Retinal pigment epithelial cell (primary cell): Measurements from ENCODE around the gene SYTL1.

Source experiments
- DNase-seq: peaks from one replicate; pipeline ENCODE4 v3.0.0-alpha.2; 2010; ENCODE audit warnings: low read depth
- H3K4me3 ChIP-seq: 2 replicates; pipeline ENCODE4 v1.5.1; 2011; ENCODE audit warnings: mild to moderate bottlenecking, low read length, control low read depth, moderate library complexity
- CTCF ChIP-seq: conservative IDR thresholded peaks from 2 replicates; pipeline ENCODE4 v1.5.1; 2011; ENCODE audit warnings: low read depth, low read length, control low read depth, inconsistent platforms

Gene SYTL1

GRCh38 chr1:27318136-27318535 is 23.7 kb upstream of the SYTL1 start:
- no peak for DNase-seq
- H3K4me3 ChIP-seq = no peak overlapping the region
- no peak for TF ChIP-seq CTCF

GRCh38 chr1:27318596-27318995 is 23.2 kb upstream of the SYTL1 start:
- TF ChIP-seq CTCF = no peak
- no peak overlapping the region for H3K4me3 ChIP-seq
- DNase-seq = no peak

DNA sequence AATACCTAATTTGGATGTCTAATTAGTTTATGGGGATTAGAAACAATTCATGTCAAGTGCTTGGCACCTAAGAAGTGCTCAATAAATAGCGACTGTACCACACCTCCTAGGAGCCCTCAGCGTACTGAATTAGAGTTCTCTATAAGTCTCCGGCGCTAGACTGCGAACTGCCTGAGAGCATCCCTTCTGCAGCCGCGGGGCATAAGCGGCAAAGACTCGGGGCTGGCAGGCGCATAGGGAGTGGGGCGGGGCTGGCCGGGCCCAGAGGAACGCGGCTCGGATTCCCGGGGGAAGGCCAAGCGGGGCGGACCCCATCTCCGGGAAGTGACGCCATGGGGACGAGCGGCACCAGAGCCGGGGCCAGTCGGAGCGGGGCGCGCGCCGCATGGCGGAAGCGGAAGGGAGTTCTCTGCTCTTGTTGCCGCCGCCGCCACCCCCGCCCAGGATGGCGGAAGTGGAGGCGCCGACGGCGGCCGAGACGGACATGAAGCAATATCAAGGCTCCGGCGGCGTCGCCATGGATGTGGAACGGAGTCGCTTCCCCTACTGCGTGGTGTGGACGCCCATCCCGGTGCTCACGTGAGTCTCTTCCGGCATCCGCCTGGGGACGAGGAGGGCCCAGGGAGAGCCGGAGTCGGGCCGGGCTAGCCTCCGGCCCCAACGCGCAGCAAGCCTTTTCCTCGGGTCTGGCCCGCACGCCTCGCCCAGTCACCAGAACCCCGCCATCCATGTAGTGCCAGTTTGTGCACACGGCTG is 19.8 kb upstream of the SYTL1 start, which contains the start of gene TMEM222:
TSS of gene TMEM222 (plus strand) at position 351 of the 756 bp plus-strand sequence. CDS start at position 386, 35 bp downstream.
- peak; percentile 85 for DNase-seq
- peak within 1 kb of the TSS; percentile 99 for H3K4me3 ChIP-seq
- TF ChIP-seq CTCF = no peak

- peak overlapping the region; percentile 99 for H3K4me3 ChIP-seq
- DNase-seq = no peak
- TF ChIP-seq CTCF = no peak
Measured at GRCh38 chr1:27322569-27323240, 19.1 kb upstream of the SYTL1 start.

- DNase-seq = no peak
- no peak overlapping the region for H3K4me3 ChIP-seq
- TF ChIP-seq CTCF = no peak
Measured at GRCh38 chr1:27325286-27325685, 16.5 kb upstream of the SYTL1 start.

- H3K4me3 ChIP-seq = no peak overlapping the region
- no peak for DNase-seq
- TF ChIP-seq CTCF = no peak
Measured at GRCh38 chr1:27327964-27328363, 13.9 kb upstream of the SYTL1 start.

- DNase-seq = no peak
- no peak for TF ChIP-seq CTCF
- no peak overlapping the region for H3K4me3 ChIP-seq
Measured at GRCh38 chr1:27330786-27331185, 11.0 kb upstream of the SYTL1 start.
